K562 (cell line): ENCODE results near the gene ATF1. TPM values are rescaled to one million over a fixed set of nuclear protein-coding genes. Genes with fewer than 3 reads are reported as not detected.

Source experiments
- ARID3B ChIP-seq: fragments of 250-450 bp; sonication (Bioruptor Pico); IDR thresholded peaks from 2 replicates; pipeline ENCODE4 v1.4.0; 2020; ENCODE audit warnings: borderline replicate concordance
- CBFA2T3 ChIP-seq: fragments of 450-650 bp; IDR thresholded peaks from 2 replicates; pipeline ENCODE4 v1.6.1; 2017
- DLX4 ChIP-seq: fragments of 250-450 bp; sonication (Bioruptor Pico); IDR thresholded peaks from 2 replicates; pipeline ENCODE4 v1.6.1; 2021; ENCODE audit warnings: mild to moderate bottlenecking
- DPF2 ChIP-seq: fragments of 450-650 bp; IDR thresholded peaks from 2 replicates; pipeline ENCODE4 v1.6.1; 2016
- E2F5 ChIP-seq: sonication (generic); formaldehyde crosslinking; IDR thresholded peaks from 2 replicates; pipeline ENCODE4 v1.8.0; 2022; ENCODE audit warnings: mild to moderate bottlenecking, missing genetic modification reagents
- GTF2E2 ChIP-seq: fragments of 200-800 bp; sonication (Bioruptor generic); IDR thresholded peaks from 2 replicates; pipeline ENCODE4 v1.6.1; 2016; ENCODE audit warnings: missing genetic modification characterization, missing compliant biosample characterization
- HDAC1 ChIP-seq, 2 experiments: fragments of 450-650 bp; IDR thresholded peaks; 2 replicates each; pipeline ENCODE4 v1.6.1; 2016 to 2017; ENCODE audit warnings: inconsistent platforms in 1 of 2, mild to moderate bottlenecking in 1 of 2, moderate library complexity in 1 of 2
- HLTF ChIP-seq: fragments of 450-650 bp; IDR thresholded peaks from 2 replicates; pipeline ENCODE4 v1.6.1; 2016
- JUNB ChIP-seq: fragments of 450-650 bp; formaldehyde crosslinking; conservative IDR thresholded peaks from 2 replicates; pipeline ENCODE4 v1.4.0; 2020; ENCODE audit warnings: mild to moderate bottlenecking
- KDM2B ChIP-seq: fragments of 250-450 bp; sonication (Bioruptor Pico); IDR thresholded peaks from 2 replicates; pipeline ENCODE4 v1.8.0; 2021; ENCODE audit warnings: mild to moderate bottlenecking, moderate library complexity
- NCOA2 ChIP-seq, 2 experiments: fragments of 450-650 bp; IDR thresholded peaks; 2 replicates each; pipeline ENCODE4 v1.6.1; 2018; ENCODE audit warnings: mild to moderate bottlenecking in 2 of 2, moderate library complexity in 1 of 2; ENCODE audit not compliant: partially characterized antibody in 2 of 2
- PML ChIP-seq: IDR thresholded peaks from 2 replicates; pipeline ENCODE4 v1.6.1; 2012; ENCODE audit warnings: low read length, inconsistent platforms
- POLR3G ChIP-seq: IDR thresholded peaks from 2 replicates; pipeline ENCODE4 v1.6.1; 2011; ENCODE audit not compliant: insufficient read length, insufficient replicate concordance; ENCODE audit errors: extremely low read depth
- SMARCE1 ChIP-seq: fragments of 450-650 bp; IDR thresholded peaks from 2 replicates; pipeline ENCODE4 v1.7.1; 2016; ENCODE audit warnings: mild to moderate bottlenecking
- SNRNP70 ChIP-seq: fragments of 200-400 bp; formaldehyde crosslinking; optimal IDR thresholded peaks from 2 replicates; pipeline ENCODE3; 2017; ENCODE audit warnings: low read depth, low read length
- SPI1 ChIP-seq: IDR thresholded peaks from 2 replicates; pipeline ENCODE4 v1.6.1; 2011; ENCODE audit warnings: low read depth, low read length, control low read depth, borderline replicate concordance
- STAT6 ChIP-seq: sonication (generic); formaldehyde crosslinking; IDR thresholded peaks from 2 replicates; pipeline ENCODE4 v1.8.1; 2023; ENCODE audit warnings: mild to moderate bottlenecking, missing genetic modification reagents
- TCF7L2 ChIP-seq: fragments of 150-350 bp; IDR thresholded peaks from 2 replicates; pipeline ENCODE4 v1.6.1; 2016; ENCODE audit warnings: low read depth, mild to moderate bottlenecking, low read length, moderate library complexity
- TRIM28 ChIP-seq: fragments of 450-650 bp; IDR thresholded peaks from 2 replicates; pipeline ENCODE4 v1.6.1; 2017
- TSC22D4 ChIP-seq: fragments of 450-650 bp; IDR thresholded peaks from 2 replicates; pipeline ENCODE4 v1.6.1; 2016; ENCODE audit warnings: missing genetic modification characterization, missing biosample characterization, control low read depth
- ZBTB9 ChIP-seq: fragments of 450-650 bp; formaldehyde crosslinking; IDR thresholded peaks from 2 replicates; pipeline ENCODE4 v1.4.0; 2020; ENCODE audit warnings: mild to moderate bottlenecking, moderate library complexity
- ZNF133 ChIP-seq: fragments of 250-450 bp; sonication (Bioruptor Pico); IDR thresholded peaks from 2 replicates; pipeline ENCODE4 v1.4.0; 2020; ENCODE audit warnings: mild to moderate bottlenecking
- ZNF253 ChIP-seq: fragments of 250-450 bp; sonication (Bioruptor Pico); conservative IDR thresholded peaks from 2 replicates; pipeline ENCODE4 v1.6.1; 2021; ENCODE audit warnings: mild to moderate bottlenecking
- ZNF77 ChIP-seq: fragments of 250-450 bp; sonication (Bioruptor Pico); IDR thresholded peaks from 2 replicates; pipeline ENCODE4 v1.5.0; 2020
- ZNF79 ChIP-seq: fragments of 250-450 bp; sonication (Bioruptor Pico); IDR thresholded peaks from 2 replicates; pipeline ENCODE4 v1.4.0; 2020; ENCODE audit warnings: low read depth, mild to moderate bottlenecking, moderate library complexity
- polyA plus RNA-seq, 8 experiments: library from polyadenylated mRNA; depleted of rRNA in 4 of 8; stranded (reverse) in 5 of 8; unstranded in 3 of 8; fragments of >200 nt; fragmentation: Nextera tagmentation in 2 of 8; fragmentation: Illumina TruSeq in 1 of 8; extraction: Ambion mirVana in 2 of 8; extraction: Trizol in 1 of 8; gene quantifications; 2 replicates each; pipeline versions ENCODE4 v1.2.1 to v1.2.3, GENCODE V29; 2011 to 2014; ENCODE audit warnings: inconsistent platforms in 1 of 8, missing spikeins in 1 of 8
- total RNA-seq, 7 experiments: library from RNA; depleted of rRNA in 6 of 7; stranded (reverse); fragments of >200 nt in 6 of 7; fragmentation: Illumina TruSeq in 2 of 7; extraction: Trizol in 2 of 7; gene quantifications; 2 replicates each; pipeline versions ENCODE4 v1.2.1 to v1.2.3, GENCODE V29; 2011 to 2021; ENCODE audit warnings: low replicate concordance in 1 of 7

Gene ATF1
- total and polyA plus RNA-seq, 9 of the 15 experiments (the other 6 are each of a cell fraction or from before 2014, with no cell fraction given) = 19.8 to 83.5 (median 51.4) TPM

GRCh38 chr12:50799908-50800307 is 36.0 kb downstream of the ATF1 start (continued):
- no peak for TF ChIP-seq E2F5 (CRISPR knock-in tag)
- no peak for TF ChIP-seq ZNF79 (CRISPR knock-in tag)
- no peak for TF ChIP-seq ZNF77
- no peak for TF ChIP-seq SMARCE1
- TF ChIP-seq ZBTB9 (CRISPR knock-in tag) = no peak
- TF ChIP-seq TRIM28 = peak; percentile 97
- TF ChIP-seq CBFA2T3 = no peak
- no peak for TF ChIP-seq GTF2E2 (tag)
- TF ChIP-seq HLTF = no peak
- no peak for TF ChIP-seq DLX4 (CRISPR knock-in tag)
- no peak for TF ChIP-seq ZNF253
- TF ChIP-seq TSC22D4 (tag) = no peak
- TF ChIP-seq JUNB (CRISPR knock-in tag) = no peak
- no peak for TF ChIP-seq PML
- TF ChIP-seq STAT6 (CRISPR knock-in tag) = no peak
- TF ChIP-seq POLR3G = no peak
- no peak for TF ChIP-seq DPF2
- no peak for TF ChIP-seq ZNF133
- TF ChIP-seq HDAC1 (IDR thresholded peaks at IDR 0.05) = peak in 1 of 2 experiments; percentile 98; a peak in 2 of 4 replicates
- no peak for TF ChIP-seq SNRNP70
- no peak for TF ChIP-seq TCF7L2
- no peak for TF ChIP-seq SPI1
- TF ChIP-seq ARID3B (CRISPR knock-in tag) = no peak
- TF ChIP-seq KDM2B (CRISPR knock-in tag) = no peak
- no peak for TF ChIP-seq NCOA2 (IDR thresholded peaks at IDR 0.05; ENCODE audit: partially characterized antibody in 2 of 2)
